ENCODE data around the gene NRG3. TPM values are rescaled to one million over a fixed set of nuclear protein-coding genes. Genes with fewer than 3 reads are reported as not detected.

The NRG3 gene
- total and polyA plus RNA-seq, 2 of the 4 experiments (the other 2 are of a cell fraction): not detected

- dilution Hi-C loops (cut with HindIII; ENCODE audit: low sequenced_read_pairs, unreplicated experiment): no loop called here
- Histone ChIP-seq H3K23ac (ENCODE audit: low read depth, low read length) (no peak overlapping the region), H2AK9ac (replicated peaks; ENCODE audit: low read depth, low read length, poor library complexity) (no peak overlapping the region), H3K36me3 (ENCODE audit: control insufficient read depth, insufficient read depth, low read length) (no peaks in the 10 kb centered on the region), H3K4ac (ENCODE audit: low read depth, low read length) (no peak overlapping the region), H3K79me1 (ENCODE audit: low read depth in 1 of 2, low read length in 2 of 2) (no peaks in the 10 kb centered on the region), H3K27me3 (ENCODE audit: control insufficient read depth, insufficient read depth, low read length) (no peaks in the 10 kb centered on the region), H3K4me2 (ENCODE audit: low read depth, low read length) (no peak overlapping the region), H4K5ac (ENCODE audit: low read depth, low read length) (no peak overlapping the region), H2AK5ac (ENCODE audit: low read depth, low read length) (no peak overlapping the region), H3K27ac (ENCODE audit: insufficient read depth, low read length) (no peak overlapping the region), H3K18ac (ENCODE audit: low read depth, low read length) (no peak overlapping the region), H4K8ac (ENCODE audit: low read depth in 2 of 2, low read length in 2 of 2) (no peak overlapping the region), H2BK15ac (ENCODE audit: low read depth, low read length) (no peak overlapping the region), H3K4me3 (ENCODE audit: insufficient read depth, low read depth, low read length) (no peak overlapping the region), H2BK120ac (ENCODE audit: low read depth, low read length) (no peak overlapping the region), H4K91ac (ENCODE audit: insufficient read depth, low read depth, low read length) (no peak overlapping the region), H4K20me1 (ENCODE audit: insufficient read depth, low read length) (no peaks in the 10 kb centered on the region), H2BK5ac (ENCODE audit: low read depth, low read length, poor library complexity, severe bottlenecking) (no peak overlapping the region), H3K56ac (ENCODE audit: extremely low read depth, insufficient read depth, low read length) (no peak overlapping the region), H2BK20ac (ENCODE audit: low read depth, low read length) (no peak overlapping the region), H3K9me1 (ENCODE audit: insufficient read depth, low read length) (no peaks in the 10 kb centered on the region), H3K4me1 (ENCODE audit: control insufficient read depth, insufficient read depth, low read length) (no peaks in the 10 kb centered on the region), H2AFZ (replicated peaks; ENCODE audit: low read length, poor library complexity) (no peak overlapping the region), H3K9ac (ENCODE audit: low read depth, low read length) (no peak overlapping the region), H3K14ac (replicated peaks; ENCODE audit: low read depth, low read length) (no peak overlapping the region), H3K9me3 (ENCODE audit: control insufficient read depth, insufficient read depth, low read length) (no peaks in the 10 kb centered on the region)
- TF ChIP-seq CHD1 (IDR thresholded peaks at IDR 0.05; ENCODE audit: low read depth, low read length) (no peak), USF2 (IDR thresholded peaks at IDR 0.05; ENCODE audit: low read depth, low read length) (no peak), RAD21 (IDR thresholded peaks at IDR 0.05; ENCODE audit: low read length) (peak; percentile 59), NFE2L2 (IDR thresholded peaks at IDR 0.05; ENCODE audit: low read depth, low read length) (no peak), RFX5 (IDR thresholded peaks at IDR 0.05; ENCODE audit: low read depth, low read length) (no peak), SMC3 (IDR thresholded peaks at IDR 0.05; ENCODE audit: low read depth, low read length) (peak; percentile 22; the same call in 1 of the 2 replicates), ELK1 (IDR thresholded peaks at IDR 0.05; ENCODE audit: borderline replicate concordance, low read depth, low read length) (no peak), RCOR1 (IDR thresholded peaks at IDR 0.05; ENCODE audit: insufficient replicate concordance, low read length) (no peak), MAFK (IDR thresholded peaks at IDR 0.05; ENCODE audit: low read depth, low read length) (no peak), FOS (IDR thresholded peaks at IDR 0.05; ENCODE audit: low read depth, low read length) (no peak), POLR2A (IDR thresholded peaks at IDR 0.05; ENCODE audit: low read depth, low read length) (no peak), CTCF (conservative IDR thresholded peaks at IDR 0.05; ENCODE audit: low read depth, low read length) (peak; percentile 43), BHLHE40 (IDR thresholded peaks at IDR 0.05; ENCODE audit: low read depth, low read length) (no peak), MXI1 (IDR thresholded peaks at IDR 0.05; ENCODE audit: borderline replicate concordance, low read depth, low read length) (no peak), MAZ (IDR thresholded peaks at IDR 0.05; ENCODE audit: borderline replicate concordance, low read depth, low read length) (no peak)
- ATAC-seq (ENCODE audit: low read depth): no peak
- no TSS peak for BruUV-seq (replicated peaks)
- peak; percentile 4 for DNase-seq
- POLR2A ChIA-PET (ENCODE audit: unreplicated experiment): no interaction called here
- in situ Hi-C loops (cut with MboI; ENCODE audit: low sequenced_read_pairs): no loop called here
- intact Hi-C loops (cut with micrococcal nuclease): no loop called here
- CTCF ChIA-PET: no interaction called here
- WGBS, 2 experiments (ENCODE audit: extremely low coverage in 2 of 2, insufficient read length in 1 of 2): no CpG with 5 or more reads among the region's 1 CpG
These were observed 1094.4 kb downstream of the NRG3 start for GRCh38 chr10:82969405-82969804.

Measured in IMR-90 (cell line).